Loucy (cell line): ENCODE measurements around the gene NTRK1.

Experiments used
- H2AFZ ChIP-seq: fragments of 200-600 bp; sonication (generic); 2 replicates; pipeline ENCODE4 v1.6.0; 2016; ENCODE audit warnings: antibody characterized with exemption, mild to moderate bottlenecking, low read length, moderate library complexity
- H3F3A ChIP-seq: fragments of 200-600 bp; 2 replicates; pipeline ENCODE4 v1.6.0; 2016; ENCODE audit warnings: antibody characterized with exemption, low read depth, mild to moderate bottlenecking
- H3K27me3 ChIP-seq: fragments of 200-600 bp; sonication (generic); 2 replicates; pipeline ENCODE4 v1.6.1; 2014; ENCODE audit warnings: low read length, mild to moderate bottlenecking; ENCODE audit not compliant: insufficient read depth, poor library complexity, severe bottlenecking
- H3K36me3 ChIP-seq: fragments of 200-600 bp; sonication (generic); 2 replicates; pipeline ENCODE4 v1.6.1; 2016; ENCODE audit warnings: low read length; ENCODE audit not compliant: insufficient read depth
- H3K4me1 ChIP-seq: fragments of 200-600 bp; sonication (generic); 2 replicates; pipeline ENCODE4 v1.5.1; 2014; ENCODE audit warnings: low read length, mild to moderate bottlenecking; ENCODE audit not compliant: insufficient read depth, poor library complexity, severe bottlenecking
- H3K4me2 ChIP-seq: fragments of 200-600 bp; sonication (generic); 2 replicates; pipeline ENCODE4 v1.6.0; 2014; ENCODE audit warnings: antibody characterized with exemption, low read length, low read depth, mild to moderate bottlenecking; ENCODE audit not compliant: poor library complexity, severe bottlenecking
- H3K4me3 ChIP-seq: fragments of 200-600 bp; sonication (generic); 2 replicates; pipeline ENCODE4 v1.5.1; 2014; ENCODE audit warnings: low read length, mild to moderate bottlenecking, mixed read lengths; ENCODE audit not compliant: poor library complexity, severe bottlenecking
- H3K79me2 ChIP-seq: fragments of 200-600 bp; sonication (generic); 2 replicates; pipeline ENCODE4 v1.6.1; 2014; ENCODE audit warnings: low read length; ENCODE audit not compliant: insufficient read depth
- H3K9ac ChIP-seq: fragments of 200-600 bp; sonication (generic); 2 replicates; pipeline ENCODE4 v1.6.0; 2014; ENCODE audit warnings: mild to moderate bottlenecking, low read depth, low read length, moderate library complexity; ENCODE audit not compliant: poor library complexity, severe bottlenecking
- H3K9me2 ChIP-seq: fragments of 200-600 bp; sonication (generic); replicated peaks from 2 replicates; pipeline ENCODE4 v1.6.1; 2016; ENCODE audit warnings: low read depth, low read length, mixed read lengths
- H3K9me3 ChIP-seq: fragments of 200-600 bp; sonication (generic); 2 replicates; pipeline ENCODE4 v1.6.1; 2014; ENCODE audit warnings: mild to moderate bottlenecking, antibody characterized with exemption, low read length, low read depth; ENCODE audit not compliant: insufficient read depth
- H4K20me1 ChIP-seq: fragments of 200-600 bp; sonication (generic); 2 replicates; pipeline ENCODE4 v1.6.0; 2014; ENCODE audit warnings: antibody characterized with exemption, low read length, mild to moderate bottlenecking; ENCODE audit not compliant: insufficient read depth, poor library complexity, severe bottlenecking
- CTCF ChIP-seq: fragments of 200-600 bp; sonication (generic); conservative IDR thresholded peaks from 2 replicates; pipeline ENCODE4 v1.5.1; 2014; ENCODE audit warnings: mild to moderate bottlenecking, antibody characterized with exemption, low read length
- EZH2phosphoT487 ChIP-seq: fragments of 200-600 bp; IDR thresholded peaks from 2 replicates; pipeline ENCODE4 v1.6.1; 2018; ENCODE audit warnings: antibody characterized with exemption, mild to moderate bottlenecking, moderate library complexity, borderline replicate concordance

The NTRK1 gene

GRCh38 chr1:156896490-156897033 is 35.9 kb downstream of the NTRK1 start:
- Histone ChIP-seq H3K36me3 (no peaks in the 10 kb centered on the region), H3K79me2 (no peaks in the 10 kb centered on the region), H3K9me2 (no peaks in the 10 kb centered on the region), H3K9me3 (no peaks in the 10 kb centered on the region), H3K27me3 (no peaks in the 10 kb centered on the region), H3F3A (no peaks in the 10 kb centered on the region), H3K9ac (no peak overlapping the region), H4K20me1 (no peaks in the 10 kb centered on the region), H2AFZ (no peak overlapping the region), H3K4me3 (no peak overlapping the region), H3K4me2 (no peak overlapping the region), H3K4me1 (no peaks in the 10 kb centered on the region)
- no peak for TF ChIP-seq EZH2phosphoT487
- TF ChIP-seq CTCF, result no peak

DNA sequence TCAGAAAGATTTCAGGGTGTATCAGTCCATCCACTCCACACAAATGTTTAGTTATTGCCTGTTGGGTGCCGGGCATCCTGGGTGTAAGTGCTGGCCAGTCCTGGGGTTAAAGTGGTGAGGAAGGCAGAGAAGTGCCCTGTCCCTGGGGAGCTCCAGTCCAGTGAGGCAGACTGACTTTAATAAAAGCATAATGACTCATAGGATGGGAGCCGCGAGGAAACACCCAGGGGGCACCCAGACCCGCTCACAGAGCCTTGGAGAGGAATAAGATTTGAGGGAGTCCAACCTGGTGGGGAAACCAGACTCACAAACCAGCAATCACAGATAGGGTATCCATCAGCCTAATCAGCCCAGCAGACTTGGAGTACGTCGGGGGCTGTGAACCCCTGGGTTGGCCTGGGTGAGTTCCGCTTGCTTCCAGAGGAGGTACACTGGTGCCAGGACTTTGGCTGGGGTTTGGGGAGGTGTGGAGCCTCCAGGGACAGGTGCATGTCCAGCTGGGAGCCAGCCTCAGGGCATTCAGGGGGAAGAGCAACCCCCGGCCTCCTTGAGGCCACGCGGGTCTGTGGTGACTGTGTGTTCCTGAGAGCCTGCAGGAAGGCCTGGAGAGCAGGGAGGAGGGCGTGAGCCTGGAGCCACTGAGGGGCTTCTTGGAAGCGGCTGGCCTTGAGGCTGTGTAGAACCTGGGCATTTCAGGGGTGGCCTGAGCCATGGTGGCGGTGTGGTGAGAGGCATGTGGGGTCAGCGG is 36.6 kb downstream of the NTRK1 start:
- Histone ChIP-seq H3K9me3 (no peaks in the 10 kb centered on the region), H2AFZ (no peak overlapping the region), H3K79me2 (no peaks in the 10 kb centered on the region), H3K36me3 (no peaks in the 10 kb centered on the region), H3K4me1 (no peaks in the 10 kb centered on the region), H3K9ac (no peak overlapping the region), H3K9me2 (no peaks in the 10 kb centered on the region), H3K4me2 (no peak overlapping the region), H3F3A (no peaks in the 10 kb centered on the region), H3K4me3 (no peak overlapping the region), H3K27me3 (no peaks in the 10 kb centered on the region), H4K20me1 (no peaks in the 10 kb centered on the region)
- TF ChIP-seq EZH2phosphoT487, result no peak
- no peak for TF ChIP-seq CTCF

GRCh38 chr1:156898161-156898566 is 37.5 kb downstream of the NTRK1 start:
- no peaks in the 10 kb centered on the region for H3K9me2 ChIP-seq
- H3K4me2 ChIP-seq, result no peak overlapping the region
- H3K9ac ChIP-seq, result no peak overlapping the region
- TF ChIP-seq EZH2phosphoT487 (no peak), CTCF (no peak)
- no peaks in the 10 kb centered on the region for H3F3A ChIP-seq
- no peaks in the 10 kb centered on the region for H3K4me1 ChIP-seq
- no peaks in the 10 kb centered on the region for H4K20me1 ChIP-seq
- no peaks in the 10 kb centered on the region for H3K36me3 ChIP-seq
- no peak overlapping the region for H3K4me3 ChIP-seq
- no peaks in the 10 kb centered on the region for H3K79me2 ChIP-seq
- H3K9me3 ChIP-seq, result no peaks in the 10 kb centered on the region
- H3K27me3 ChIP-seq, result no peaks in the 10 kb centered on the region
- H2AFZ ChIP-seq, result no peak overlapping the region
